HCT116 (cell line): Measurements from ENCODE around the gene CD200R1L. TPM values are rescaled to one million over a fixed set of nuclear protein-coding genes. Genes with fewer than 3 reads are reported as not detected.

Experiments
- ATAC-seq: fragments of 200-7000 bp; cut with Tn5 transposase; 2 replicates; pipeline ENCODE4 v1.9.1; 2020; ENCODE audit warnings: mild to moderate bottlenecking, moderate library complexity
- BruUV-seq: library from RNA; stranded (reverse); fragments of 400-500 nt; replicated peaks from 2 replicates; lab custom pipeline; 2021; lab: Mats Ljungman, UMichigan
- CTCF ChIA-PET: fragments of 300-600 bp; sonication (Branson Sonifier 250); formaldehyde crosslinking; loops from one replicate; lab custom pipeline; 2021; ENCODE audit warnings: antibody characterized with exemption; lab: Charles Lee
- POLR2A ChIA-PET: fragments of 300-600, 350-600 bp; sonication (Branson Sonifier 250); formaldehyde crosslinking; loops from one replicate; lab custom pipeline; 2021; ENCODE audit warnings: antibody characterized with exemption; lab: Charles Lee
- RAD21 ChIA-PET, 2 experiments: fragments of 300-600 bp; sonication (Branson Sonifier 250); formaldehyde crosslinking; loops; one replicate each; lab custom pipeline; 2023; ENCODE audit warnings: low total read pairs in 2 of 2; ENCODE audit not compliant: uncharacterized antibody in 2 of 2, unreplicated experiment in 2 of 2, low non-redundant PET in 1 of 2; lab: Charles Lee
- DNase-seq: peaks from one replicate; pipeline ENCODE4 v3.0.0-alpha.2; 2010; ENCODE audit warnings: low read depth, low spot score
- H2AFZ ChIP-seq: fragments of 200-600 bp; shearing (Covaris generic), sonication (generic); 2 replicates; pipeline ENCODE4 v1.6.1; 2017; ENCODE audit warnings: low read depth, mixed run types, mixed read lengths, antibody characterized with exemption, low read length; ENCODE audit not compliant: poor library complexity, severe bottlenecking
- H3K27ac ChIP-seq: 2 replicates; pipeline ENCODE4 v1.5.1; 2012; ENCODE audit warnings: low read depth, low read length
- H3K27me3 ChIP-seq: fragments of 200-600 bp; sonication (generic); 2 replicates; pipeline ENCODE4 v1.6.1; 2016; ENCODE audit warnings: mixed run types, low read length, mixed read lengths; ENCODE audit not compliant: insufficient read depth
- H3K36me3 ChIP-seq, 2 experiments: fragments of 200-500 bp in 1 of 2; fragments of 200-600 bp in 1 of 2; sonication (Bioruptor generic) in 1 of 2; sonication (generic) in 1 of 2; 2 replicates each; pipeline versions ENCODE4 v1.5.1 to v1.6.1; 2014 to 2016; ENCODE audit warnings: low read length in 2 of 2, inconsistent platforms in 1 of 2, mixed read lengths in 1 of 2, mixed run types in 1 of 2; ENCODE audit not compliant: insufficient read depth in 2 of 2, control insufficient read depth in 1 of 2
- H3K4me1 ChIP-seq, 2 experiments: fragments of 200-600 bp in 1 of 2; sonication (generic) in 1 of 2; 2 replicates each; pipeline versions ENCODE4 v1.5.1 to v1.6.1; 2012 to 2017; ENCODE audit warnings: low read length in 2 of 2, inconsistent platforms in 1 of 2, mild to moderate bottlenecking in 1 of 2, mixed read lengths in 1 of 2, mixed run types in 1 of 2, moderate library complexity in 1 of 2; ENCODE audit not compliant: insufficient read depth in 2 of 2, control insufficient read depth in 1 of 2
- H3K4me2 ChIP-seq: fragments of 200-600 bp; sonication (generic); 2 replicates; pipeline ENCODE4 v1.6.1; 2017; ENCODE audit warnings: mixed run types, low read length, mixed read lengths
- H3K4me3 ChIP-seq, 2 experiments: fragments of 200-600 bp in 1 of 2; sonication (generic) in 1 of 2; replicated peaks in 1 of 2; 2 replicates each; pipeline ENCODE4 v1.5.1; 2011 to 2016; ENCODE audit warnings: low read length in 2 of 2, control low read depth in 1 of 2, low read depth in 1 of 2, mild to moderate bottlenecking in 1 of 2, mixed read lengths in 1 of 2, mixed run types in 1 of 2
- H3K79me2 ChIP-seq: fragments of 200-600 bp; sonication (generic); 2 replicates; pipeline ENCODE4 v1.6.1; 2017; ENCODE audit warnings: mild to moderate bottlenecking, mixed run types, low read length, moderate library complexity, mixed read lengths; ENCODE audit not compliant: insufficient read depth
- H3K9ac ChIP-seq: fragments of 200-600 bp; sonication (generic); 2 replicates; pipeline ENCODE4 v1.6.1; 2016; ENCODE audit warnings: low read length, mixed read lengths
- H3K9me2 ChIP-seq: fragments of 200-600 bp; sonication (generic), shearing (Covaris generic); 2 replicates; pipeline ENCODE4 v1.6.1; 2017; ENCODE audit warnings: mixed run types, mild to moderate bottlenecking, moderate library complexity; ENCODE audit not compliant: insufficient read depth
- H3K9me3 ChIP-seq, 2 experiments: fragments of 200-500 bp in 1 of 2; fragments of 200-600 bp in 1 of 2; sonication (Bioruptor generic) in 1 of 2; sonication (generic) in 1 of 2; 2 replicates each; pipeline ENCODE4 v1.6.1; 2014 to 2017; ENCODE audit warnings: low read length in 2 of 2, mixed read lengths in 2 of 2, inconsistent platforms in 1 of 2, low read depth in 1 of 2, mild to moderate bottlenecking in 1 of 2, mixed run types in 1 of 2, moderate library complexity in 1 of 2; ENCODE audit not compliant: control insufficient read depth in 1 of 2, insufficient read depth in 1 of 2
- H4K20me1 ChIP-seq: fragments of 200-600 bp; sonication (generic), shearing (Covaris generic); 2 replicates; pipeline ENCODE4 v1.6.1; 2017; ENCODE audit warnings: mixed run types, mild to moderate bottlenecking, moderate library complexity; ENCODE audit not compliant: insufficient read depth
- ATF3 ChIP-seq: IDR thresholded peaks from 2 replicates; pipeline ENCODE4 v1.6.1; 2012
- CBX3 ChIP-seq: IDR thresholded peaks from 2 replicates; pipeline ENCODE4 v1.6.1; 2012; ENCODE audit warnings: low read depth
- CEBPB ChIP-seq: IDR thresholded peaks from 2 replicates; pipeline ENCODE4 v1.6.1; 2012; ENCODE audit warnings: low read depth
- EZH2 ChIP-seq: fragments of 200-600 bp; sonication (generic); IDR thresholded peaks from 2 replicates; pipeline ENCODE4 v1.6.1; 2017; ENCODE audit warnings: antibody characterized with exemption, mixed run types
- EZH2phosphoT487 ChIP-seq: fragments of 200-600 bp; IDR thresholded peaks from 2 replicates; pipeline ENCODE4 v1.6.1; 2018; ENCODE audit warnings: antibody characterized with exemption, borderline replicate concordance
- FOSL1 ChIP-seq: IDR thresholded peaks from 2 replicates; pipeline ENCODE4 v1.6.1; 2012; ENCODE audit warnings: low read depth
- JUND ChIP-seq: IDR thresholded peaks from 2 replicates; pipeline ENCODE4 v1.6.1; 2012
- MAX ChIP-seq: IDR thresholded peaks from 2 replicates; pipeline ENCODE4 v1.6.1; 2012
- POLR2A ChIP-seq: IDR thresholded peaks from 2 replicates; pipeline ENCODE4 v1.7.0; 2011; ENCODE audit warnings: borderline replicate concordance; ENCODE audit not compliant: insufficient read depth, insufficient read length; ENCODE audit errors: extremely low read depth
- POLR2AphosphoS5 ChIP-seq: IDR thresholded peaks from 2 replicates; pipeline ENCODE4 v1.6.1; 2011; ENCODE audit warnings: mild to moderate bottlenecking, low read depth, low read length, moderate library complexity
- RAD21 ChIP-seq: IDR thresholded peaks from 2 replicates; pipeline ENCODE4 v1.6.1; 2012; ENCODE audit warnings: low read depth, mild to moderate bottlenecking
- SIN3A ChIP-seq: IDR thresholded peaks from 2 replicates; pipeline ENCODE4 v1.6.1; 2012; ENCODE audit warnings: low read depth
- SP1 ChIP-seq: IDR thresholded peaks from 2 replicates; pipeline ENCODE4 v1.6.1; 2012; ENCODE audit warnings: low read depth
- TCF7L2 ChIP-seq: IDR thresholded peaks from 2 replicates; pipeline ENCODE4 v1.7.0; 2011; ENCODE audit warnings: borderline replicate concordance, inconsistent platforms; ENCODE audit not compliant: insufficient read depth, insufficient read length; ENCODE audit errors: extremely low read depth
- ZFX ChIP-seq: fragments of 450-650 bp; IDR thresholded peaks from 2 replicates; pipeline ENCODE4 v1.6.1; 2017
- ZNF274 ChIP-seq: fragments of 200-500 bp; sonication (Bioruptor generic); IDR thresholded peaks from 2 replicates; pipeline ENCODE4 v1.6.1; 2014; ENCODE audit warnings: mild to moderate bottlenecking, low read depth, low read length, inconsistent platforms
- intact Hi-C: fragments of 100-400 bp; cut with micrococcal nuclease; formaldehyde crosslinking; loops from 2 replicates; pipeline ENCODE4 v1.10.0; 2022
- total RNA-seq: library from RNA; stranded (reverse); gene quantifications from one replicate; pipeline ENCODE4 v1.2.1, GENCODE V29; 2021; ENCODE audit not compliant: unreplicated experiment
- TF ChIP-seq, protein P1 (sequence below): IDR thresholded peaks from 2 replicates; pipeline ENCODE4 v1.6.1; 2011; ENCODE audit warnings: mild to moderate bottlenecking, low read length, moderate library complexity; ENCODE audit not compliant: insufficient replicate concordance; ENCODE audit errors: extremely low read depth
- TF ChIP-seq, protein P2 (sequence below), 3 experiments: fragments of 200-600 bp in 1 of 3; sonication (generic) in 1 of 3; IDR thresholded peaks in 2 of 3; conservative IDR thresholded peaks in 1 of 3; 2 replicates each; pipeline ENCODE4 v1.5.1; 2012 to 2017; ENCODE audit warnings: low read depth in 2 of 3, low read length in 2 of 3, antibody characterized with exemption in 1 of 3, borderline replicate concordance in 1 of 3, control low read depth in 1 of 3, mild to moderate bottlenecking in 1 of 3, mixed read lengths in 1 of 3, mixed run types in 1 of 3, moderate library complexity in 1 of 3; ENCODE audit not compliant: insufficient read depth in 1 of 3
- TF ChIP-seq, protein P3 (sequence below): IDR thresholded peaks from 2 replicates; pipeline ENCODE4 v1.6.1; 2012; ENCODE audit warnings: low read depth

Gene CD200R1L
- total RNA-seq, 1 experiment from 2014 or later, result not detected

DNA sequence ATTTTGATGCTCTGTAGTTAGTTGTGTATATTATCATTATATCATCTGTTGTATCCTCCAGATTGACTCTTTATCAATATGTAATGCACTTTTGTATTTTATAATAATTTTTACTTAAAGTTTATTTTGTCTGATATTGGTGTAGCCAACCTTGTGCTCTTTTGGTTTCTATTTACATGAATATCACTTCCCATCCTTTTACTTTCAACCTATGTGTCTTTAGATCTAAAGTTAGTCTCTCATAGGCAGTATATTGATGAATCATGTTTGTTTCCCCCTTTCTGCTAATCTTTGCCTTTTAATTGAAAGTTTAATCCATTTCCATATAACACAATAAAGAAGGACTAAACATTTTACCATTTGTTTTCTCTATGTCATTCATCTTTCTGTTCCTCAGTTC, 28.1 kb upstream of the CD200R1L start:
- Histone ChIP-seq H3K9me2 (no peaks in the 10 kb centered on the region), H3K4me2 (no peak overlapping the region), H3K27me3 (no peaks in the 10 kb centered on the region), H3K27ac (no peak overlapping the region), H3K4me3 (no peak overlapping the region), H3K9ac (no peak overlapping the region), H2AFZ (no peak overlapping the region), H3K79me2 (no peaks in the 10 kb centered on the region), H4K20me1 (no peaks in the 10 kb centered on the region), H3K4me1 (no peaks in the 10 kb centered on the region), H3K9me3 (no peaks in the 10 kb centered on the region), H3K36me3 (no peaks in the 10 kb centered on the region)
- BruUV-seq, result no TSS peak
- CTCF ChIA-PET, result no interaction called here
- TF ChIP-seq SIN3A (no peak), JUND (no peak), EZH2phosphoT487 (no peak), FOSL1 (no peak), POLR2A (no peak), TCF7L2 (no peak), EZH2 (no peak), ATF3 (no peak), CBX3 (no peak), ZFX (no peak), RAD21 (no peak), CEBPB (no peak), SP1 (no peak), MAX (no peak), POLR2AphosphoS5 (no peak), ZNF274 (no peak)
- TF ChIP-seq, protein P1, sequence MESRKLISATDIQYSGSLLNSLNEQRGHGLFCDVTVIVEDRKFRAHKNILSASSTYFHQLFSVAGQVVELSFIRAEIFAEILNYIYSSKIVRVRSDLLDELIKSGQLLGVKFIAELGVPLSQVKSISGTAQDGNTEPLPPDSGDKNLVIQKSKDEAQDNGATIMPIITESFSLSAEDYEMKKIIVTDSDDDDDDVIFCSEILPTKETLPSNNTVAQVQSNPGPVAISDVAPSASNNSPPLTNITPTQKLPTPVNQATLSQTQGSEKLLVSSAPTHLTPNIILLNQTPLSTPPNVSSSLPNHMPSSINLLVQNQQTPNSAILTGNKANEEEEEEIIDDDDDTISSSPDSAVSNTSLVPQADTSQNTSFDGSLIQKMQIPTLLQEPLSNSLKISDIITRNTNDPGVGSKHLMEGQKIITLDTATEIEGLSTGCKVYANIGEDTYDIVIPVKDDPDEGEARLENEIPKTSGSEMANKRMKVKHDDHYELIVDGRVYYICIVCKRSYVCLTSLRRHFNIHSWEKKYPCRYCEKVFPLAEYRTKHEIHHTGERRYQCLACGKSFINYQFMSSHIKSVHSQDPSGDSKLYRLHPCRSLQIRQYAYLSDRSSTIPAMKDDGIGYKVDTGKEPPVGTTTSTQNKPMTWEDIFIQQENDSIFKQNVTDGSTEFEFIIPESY, result no peak
- TF ChIP-seq, protein P2, sequence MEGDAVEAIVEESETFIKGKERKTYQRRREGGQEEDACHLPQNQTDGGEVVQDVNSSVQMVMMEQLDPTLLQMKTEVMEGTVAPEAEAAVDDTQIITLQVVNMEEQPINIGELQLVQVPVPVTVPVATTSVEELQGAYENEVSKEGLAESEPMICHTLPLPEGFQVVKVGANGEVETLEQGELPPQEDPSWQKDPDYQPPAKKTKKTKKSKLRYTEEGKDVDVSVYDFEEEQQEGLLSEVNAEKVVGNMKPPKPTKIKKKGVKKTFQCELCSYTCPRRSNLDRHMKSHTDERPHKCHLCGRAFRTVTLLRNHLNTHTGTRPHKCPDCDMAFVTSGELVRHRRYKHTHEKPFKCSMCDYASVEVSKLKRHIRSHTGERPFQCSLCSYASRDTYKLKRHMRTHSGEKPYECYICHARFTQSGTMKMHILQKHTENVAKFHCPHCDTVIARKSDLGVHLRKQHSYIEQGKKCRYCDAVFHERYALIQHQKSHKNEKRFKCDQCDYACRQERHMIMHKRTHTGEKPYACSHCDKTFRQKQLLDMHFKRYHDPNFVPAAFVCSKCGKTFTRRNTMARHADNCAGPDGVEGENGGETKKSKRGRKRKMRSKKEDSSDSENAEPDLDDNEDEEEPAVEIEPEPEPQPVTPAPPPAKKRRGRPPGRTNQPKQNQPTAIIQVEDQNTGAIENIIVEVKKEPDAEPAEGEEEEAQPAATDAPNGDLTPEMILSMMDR (IDR thresholded peaks at IDR 0.05 in 2 of 3, conservative IDR thresholded peaks at IDR 0.05 in 1 of 3; ENCODE audit: borderline replicate concordance in 1 of 3, insufficient read depth in 1 of 3, low read depth in 2 of 3, low read length in 2 of 3), result no peak
- TF ChIP-seq, protein P3, sequence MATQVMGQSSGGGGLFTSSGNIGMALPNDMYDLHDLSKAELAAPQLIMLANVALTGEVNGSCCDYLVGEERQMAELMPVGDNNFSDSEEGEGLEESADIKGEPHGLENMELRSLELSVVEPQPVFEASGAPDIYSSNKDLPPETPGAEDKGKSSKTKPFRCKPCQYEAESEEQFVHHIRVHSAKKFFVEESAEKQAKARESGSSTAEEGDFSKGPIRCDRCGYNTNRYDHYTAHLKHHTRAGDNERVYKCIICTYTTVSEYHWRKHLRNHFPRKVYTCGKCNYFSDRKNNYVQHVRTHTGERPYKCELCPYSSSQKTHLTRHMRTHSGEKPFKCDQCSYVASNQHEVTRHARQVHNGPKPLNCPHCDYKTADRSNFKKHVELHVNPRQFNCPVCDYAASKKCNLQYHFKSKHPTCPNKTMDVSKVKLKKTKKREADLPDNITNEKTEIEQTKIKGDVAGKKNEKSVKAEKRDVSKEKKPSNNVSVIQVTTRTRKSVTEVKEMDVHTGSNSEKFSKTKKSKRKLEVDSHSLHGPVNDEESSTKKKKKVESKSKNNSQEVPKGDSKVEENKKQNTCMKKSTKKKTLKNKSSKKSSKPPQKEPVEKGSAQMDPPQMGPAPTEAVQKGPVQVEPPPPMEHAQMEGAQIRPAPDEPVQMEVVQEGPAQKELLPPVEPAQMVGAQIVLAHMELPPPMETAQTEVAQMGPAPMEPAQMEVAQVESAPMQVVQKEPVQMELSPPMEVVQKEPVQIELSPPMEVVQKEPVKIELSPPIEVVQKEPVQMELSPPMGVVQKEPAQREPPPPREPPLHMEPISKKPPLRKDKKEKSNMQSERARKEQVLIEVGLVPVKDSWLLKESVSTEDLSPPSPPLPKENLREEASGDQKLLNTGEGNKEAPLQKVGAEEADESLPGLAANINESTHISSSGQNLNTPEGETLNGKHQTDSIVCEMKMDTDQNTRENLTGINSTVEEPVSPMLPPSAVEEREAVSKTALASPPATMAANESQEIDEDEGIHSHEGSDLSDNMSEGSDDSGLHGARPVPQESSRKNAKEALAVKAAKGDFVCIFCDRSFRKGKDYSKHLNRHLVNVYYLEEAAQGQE, result no peak
- DNase-seq (no peak), ATAC-seq (no peak)
- intact Hi-C loops, result no loop called here
- POLR2A ChIA-PET, result no interaction called here
- RAD21 ChIA-PET, result no interaction called here
